Panc1 (cell line): ENCODE results near the gene AGBL1. TPM values are rescaled to one million over a fixed set of nuclear protein-coding genes. Genes with fewer than 3 reads are reported as not detected.

Experiments
- ATAC-seq: fragments of 200-7000 bp; cut with Tn5 transposase; 2 replicates; pipeline ENCODE4 v1.9.1; 2020; ENCODE audit warnings: mild to moderate bottlenecking, moderate library complexity
- BruUV-seq: library from RNA; stranded (reverse); fragments of 400-500 nt; replicated peaks from 2 replicates; lab custom pipeline; 2021; lab: Mats Ljungman, UMichigan
- CTCF ChIA-PET: fragments of 300-600 bp; sonication (Branson Sonifier 250); formaldehyde crosslinking; loops from one replicate; lab custom pipeline; 2022; ENCODE audit warnings: antibody characterized with exemption; lab: Charles Lee
- POLR2A ChIA-PET: fragments of 300-600 bp; sonication (Branson Sonifier 250); formaldehyde crosslinking; loops from one replicate; lab custom pipeline; 2022; ENCODE audit warnings: antibody characterized with exemption; lab: Charles Lee
- DNase-seq: peaks from one replicate; pipeline ENCODE4 v3.0.0-alpha.2; 2010; ENCODE audit warnings: low read depth, low spot score
- H3K27ac ChIP-seq: 2 replicates; pipeline ENCODE4 v1.5.1; 2011; ENCODE audit warnings: mild to moderate bottlenecking, low read length, inconsistent platforms
- H3K27me3 ChIP-seq: fragments of 200-500 bp; sonication (Bioruptor generic); 2 replicates; pipeline ENCODE4 v1.6.0; 2014; ENCODE audit warnings: low read length, inconsistent platforms; ENCODE audit not compliant: control insufficient read depth, insufficient read depth
- H3K36me3 ChIP-seq: fragments of 200-500 bp; sonication (Bioruptor generic); 2 replicates; pipeline ENCODE4 v1.5.1; 2014; ENCODE audit warnings: inconsistent platforms, mild to moderate bottlenecking, low read length, moderate library complexity; ENCODE audit not compliant: control insufficient read depth, insufficient read depth
- H3K4me1 ChIP-seq: 2 replicates; pipeline ENCODE4 v1.5.1; 2011; ENCODE audit warnings: inconsistent platforms, mild to moderate bottlenecking, low read length, moderate library complexity; ENCODE audit not compliant: control insufficient read depth, insufficient read depth
- H3K4me3 ChIP-seq, 2 experiments: 2 replicates each; pipeline ENCODE4 v1.5.1; 2011 to 2012; ENCODE audit warnings: low read depth in 2 of 2, low read length in 2 of 2, mild to moderate bottlenecking in 2 of 2, inconsistent platforms in 1 of 2, moderate library complexity in 1 of 2
- H3K9me3 ChIP-seq: fragments of 200-500 bp; sonication (Bioruptor generic); 2 replicates; pipeline ENCODE4 v1.5.1; 2014; ENCODE audit warnings: low read depth, mild to moderate bottlenecking, inconsistent platforms, low read length, moderate library complexity; ENCODE audit not compliant: control insufficient read depth, insufficient read depth
- CTCF ChIP-seq: fragments of 450-650 bp; IDR thresholded peaks from 2 replicates; pipeline ENCODE4 v1.5.1; 2017; ENCODE audit warnings: mild to moderate bottlenecking
- POLR2AphosphoS5 ChIP-seq: IDR thresholded peaks from 2 replicates; pipeline ENCODE4 v1.6.1; 2012; ENCODE audit warnings: mild to moderate bottlenecking, low read depth, low read length, moderate library complexity
- REST ChIP-seq, 2 experiments: IDR thresholded peaks; 2 replicates each; pipeline ENCODE4 v1.6.1; 2011 to 2012; ENCODE audit warnings: low read depth in 2 of 2, control low read depth in 1 of 2, low read length in 1 of 2, mild to moderate bottlenecking in 1 of 2, moderate library complexity in 1 of 2; ENCODE audit not compliant: insufficient read depth in 1 of 2
- SIN3A ChIP-seq: IDR thresholded peaks from 2 replicates; pipeline ENCODE4 v1.6.1; 2012; ENCODE audit warnings: low read depth, mild to moderate bottlenecking, low read length, moderate library complexity, borderline replicate concordance; ENCODE audit not compliant: insufficient read depth
- TCF7L2 ChIP-seq: IDR thresholded peaks from 2 replicates; pipeline ENCODE4 v1.6.1; 2011; ENCODE audit warnings: mild to moderate bottlenecking, low read depth, low read length, inconsistent platforms
- in situ Hi-C: cut with HindIII; loops from 2 replicates; pipeline ENCODE4 v1.10.0; 2016; ENCODE audit warnings: low sequenced_read_pairs, low pct_unique_long_range_greater_than_20kb
- intact Hi-C: fragments of 100-400 bp; cut with micrococcal nuclease; formaldehyde crosslinking; loops from one replicate; pipeline ENCODE4 v1.10.0; 2022; ENCODE audit not compliant: unreplicated experiment
- total RNA-seq: library from RNA; stranded (reverse); gene quantifications from one replicate; pipeline ENCODE4 v1.2.1, GENCODE V29; 2021; ENCODE audit not compliant: unreplicated experiment

AGBL1 gene
- total RNA-seq, 1 experiment from 2014 or later: not detected

- intact Hi-C loops: loop anchor here (10.0 kb wide), 1 partner anchor 202 kb away; no protein-coding TSS in a partner anchor
- peaks cover 6% of the 10 kb centered on the region; the same call in 1 of the 2 replicates for H3K27me3 ChIP-seq
- BruUV-seq: no TSS peak
- H3K27ac ChIP-seq: no peak overlapping the region
- ChIA-PET CTCF (no interaction called here), POLR2A (no interaction called here)
- DNase-seq (no peak), ATAC-seq (no peak)
- TF ChIP-seq CTCF (no peak), TCF7L2 (no peak), SIN3A (no peak), REST (IDR thresholded peaks at IDR 0.05; ENCODE audit: insufficient read depth in 1 of 2, low read depth in 2 of 2, low read length in 1 of 2) (no peak), POLR2AphosphoS5 (no peak)
- H3K36me3 ChIP-seq: no peaks in the 10 kb centered on the region
- H3K9me3 ChIP-seq: no peaks in the 10 kb centered on the region
- no peaks in the 10 kb centered on the region for H3K4me1 ChIP-seq
- no peak overlapping the region for H3K4me3 ChIP-seq
- in situ Hi-C loops: no loop called here
Measured at GRCh38 chr15:86076468-86076867, 3.2 kb upstream of the AGBL1 start.

- H3K27ac ChIP-seq: no peak overlapping the region
- peaks cover 6% of the 10 kb centered on the region; the same call in 1 of the 2 replicates for H3K27me3 ChIP-seq
- no peak for ATAC-seq
- H3K4me1 ChIP-seq: no peaks in the 10 kb centered on the region
- no peaks in the 10 kb centered on the region for H3K36me3 ChIP-seq
- DNase-seq: no peak
- in situ Hi-C loops (no loop called here), intact Hi-C loops (loop anchor here (10.0 kb wide), 1 partner anchor 202 kb away; no protein-coding TSS in a partner anchor)
- no peaks in the 10 kb centered on the region for H3K9me3 ChIP-seq
- TF ChIP-seq CTCF: no peak
- no peak for TF ChIP-seq TCF7L2
- TF ChIP-seq SIN3A: no peak
- ChIA-PET POLR2A (no interaction called here), CTCF (no interaction called here)
- BruUV-seq: no TSS peak
- H3K4me3 ChIP-seq: no peak overlapping the region
Measured at GRCh38 chr15:86077070-86077469, 2.6 kb upstream of the AGBL1 start.
